H9 (cell line): ENCODE measurements around the gene HCAR1. TPM values are rescaled to one million over a fixed set of nuclear protein-coding genes. Genes with fewer than 3 reads are reported as not detected.

Experiments used
- DNase-seq: peaks from one replicate; pipeline ENCODE4 v3.0.0-alpha.2; 2017
- H2AFZ ChIP-seq: one replicate; pipeline ENCODE4 v1.6.1; 2013; ENCODE audit warnings: mild to moderate bottlenecking, low read length, control low read depth, moderate library complexity
- H2AK5ac ChIP-seq: 2 replicates; pipeline ENCODE4 v1.6.1; 2013; ENCODE audit warnings: low read length, control low read depth, mixed read lengths; ENCODE audit not compliant: insufficient read length
- H2BK120ac ChIP-seq: one replicate; pipeline ENCODE4 v1.6.1; 2013; ENCODE audit warnings: low read depth, mild to moderate bottlenecking, low read length, control low read depth, inconsistent platforms; ENCODE audit not compliant: poor library complexity, severe bottlenecking
- H2BK12ac ChIP-seq: 2 replicates; pipeline ENCODE4 v1.6.1; 2013; ENCODE audit warnings: low read length, control low read depth, mixed read lengths, low read depth; ENCODE audit not compliant: insufficient read length
- H2BK15ac ChIP-seq: 2 replicates; pipeline ENCODE4 v1.6.1; 2013; ENCODE audit warnings: low read depth, low read length, control low read depth
- H2BK20ac ChIP-seq: one replicate; pipeline ENCODE4 v1.6.1; 2013; ENCODE audit warnings: low read depth, mild to moderate bottlenecking, low read length, control low read depth, inconsistent platforms; ENCODE audit not compliant: poor library complexity, severe bottlenecking
- H2BK5ac ChIP-seq: 2 replicates; pipeline ENCODE4 v1.6.1; 2013; ENCODE audit warnings: low read length, control low read depth, mixed read lengths; ENCODE audit not compliant: insufficient read length
- H3K14ac ChIP-seq: 2 replicates; pipeline ENCODE4 v1.6.1; 2013; ENCODE audit warnings: low read length, control low read depth; ENCODE audit not compliant: insufficient read depth
- H3K18ac ChIP-seq: 2 replicates; pipeline ENCODE4 v1.6.1; 2013; ENCODE audit warnings: low read depth, mild to moderate bottlenecking, mixed read lengths, low read length, control low read depth; ENCODE audit not compliant: insufficient read length
- H3K23ac ChIP-seq: 2 replicates; pipeline ENCODE4 v1.6.1; 2013; ENCODE audit warnings: low read length, control low read depth, mixed read lengths, low read depth; ENCODE audit not compliant: insufficient read length
- H3K23me2 ChIP-seq: 2 replicates; pipeline ENCODE4 v1.6.1; 2013; ENCODE audit warnings: low read depth, mild to moderate bottlenecking, mixed read lengths, low read length, control low read depth; ENCODE audit not compliant: insufficient read length, poor library complexity, severe bottlenecking
- H3K27ac ChIP-seq: 2 replicates; pipeline ENCODE4 v1.5.1; 2013; ENCODE audit warnings: low read length, control low read depth, mixed read lengths, low read depth; ENCODE audit not compliant: insufficient read length
- H3K27me3 ChIP-seq: 2 replicates; pipeline ENCODE4 v1.6.1; 2013; ENCODE audit warnings: low read length, control low read depth, inconsistent platforms; ENCODE audit not compliant: insufficient read depth
- H3K4ac ChIP-seq: 2 replicates; pipeline ENCODE4 v1.6.1; 2013; ENCODE audit warnings: low read depth, mild to moderate bottlenecking, control low read depth, inconsistent platforms, low read length, moderate library complexity
- H3K4me1 ChIP-seq: 2 replicates; pipeline ENCODE4 v1.6.1; 2013; ENCODE audit warnings: low read length, control low read depth, inconsistent platforms; ENCODE audit not compliant: insufficient read depth
- H3K4me2 ChIP-seq: 2 replicates; pipeline ENCODE4 v1.6.1; 2013; ENCODE audit warnings: low read length, control low read depth, mixed read lengths; ENCODE audit not compliant: insufficient read length, insufficient read depth
- H3K56ac ChIP-seq: 2 replicates; pipeline ENCODE4 v1.6.1; 2013; ENCODE audit warnings: low read depth, mild to moderate bottlenecking, mixed read lengths, low read length, control low read depth; ENCODE audit not compliant: insufficient read length
- H3K79me1 ChIP-seq: 2 replicates; pipeline ENCODE4 v1.6.1; 2013; ENCODE audit warnings: low read depth, mild to moderate bottlenecking, moderate library complexity, low read length, control low read depth, inconsistent platforms; ENCODE audit not compliant: insufficient read depth, poor library complexity, severe bottlenecking
- H3K79me2 ChIP-seq: 2 replicates; pipeline ENCODE4 v1.6.1; 2013; ENCODE audit warnings: low read length, control low read depth, inconsistent platforms; ENCODE audit not compliant: insufficient read depth
- H3K9ac ChIP-seq: 2 replicates; pipeline ENCODE4 v1.6.1; 2013; ENCODE audit warnings: low read length, control low read depth, mixed read lengths; ENCODE audit not compliant: insufficient read length; ENCODE audit errors: extremely low read depth
- H3K9me3 ChIP-seq: one replicate; pipeline ENCODE4 v1.6.1; 2013; ENCODE audit warnings: low read depth, low read length, inconsistent platforms; ENCODE audit not compliant: control insufficient read depth
- H3T11ph ChIP-seq: one replicate; pipeline ENCODE4 v1.6.1; 2013; ENCODE audit warnings: mild to moderate bottlenecking, low read length, control low read depth, inconsistent platforms
- H4K20me1 ChIP-seq: one replicate; pipeline ENCODE4 v1.6.1; 2013; ENCODE audit not compliant: control insufficient read depth, insufficient read length, insufficient read depth
- H4K5ac ChIP-seq: 2 replicates; pipeline ENCODE4 v1.6.1; 2013; ENCODE audit warnings: low read depth, mild to moderate bottlenecking, mixed read lengths, low read length, control low read depth; ENCODE audit not compliant: insufficient read length
- H4K8ac ChIP-seq: replicated peaks from 2 replicates; pipeline ENCODE4 v1.6.1; 2013; ENCODE audit warnings: low read length, control low read depth, mixed read lengths, low read depth; ENCODE audit not compliant: insufficient read length
- H4K91ac ChIP-seq: 2 replicates; pipeline ENCODE4 v1.6.1; 2013; ENCODE audit warnings: low read depth, mild to moderate bottlenecking, moderate library complexity, mixed read lengths, low read length, control low read depth; ENCODE audit not compliant: insufficient read length
- H3K27ac Mint-ChIP-seq, 3 experiments: 2 replicates in 2 of 3; 3 replicates in 1 of 3; pipeline ENCODE4 v1.8.0; 2020 to 2021; ENCODE audit warnings: mixed read lengths in 3 of 3, mild to moderate bottlenecking in 1 of 3, moderate library complexity in 1 of 3
- H3K27me3 Mint-ChIP-seq: 2 replicates; pipeline ENCODE4 v1.8.0; 2021; ENCODE audit warnings: low read depth, mild to moderate bottlenecking, moderate library complexity, mixed read lengths
- H3K36me3 Mint-ChIP-seq, 3 experiments: 2 replicates in 2 of 3; 3 replicates in 1 of 3; pipeline ENCODE4 v1.8.0; 2020 to 2021; ENCODE audit warnings: low read depth in 3 of 3, mixed read lengths in 3 of 3; ENCODE audit not compliant: insufficient read depth in 1 of 3
- H3K4me1 Mint-ChIP-seq, 2 experiments: 2 replicates each; pipeline ENCODE4 v1.8.0; 2020; ENCODE audit warnings: mixed read lengths in 2 of 2
- H3K4me3 Mint-ChIP-seq, 2 experiments: 2 replicates in 1 of 2; 3 replicates in 1 of 2; pipeline ENCODE4 v1.8.0; 2020 to 2021; ENCODE audit warnings: mild to moderate bottlenecking in 2 of 2, mixed read lengths in 2 of 2, moderate library complexity in 1 of 2
- H3K9me3 Mint-ChIP-seq, 2 experiments: 2 replicates in 1 of 2; 3 replicates in 1 of 2; pipeline ENCODE4 v1.8.0; 2020; ENCODE audit warnings: mild to moderate bottlenecking in 2 of 2, mixed read lengths in 2 of 2, moderate library complexity in 1 of 2
- WGBS: extraction: QIAGEN DNeasy Blood & Tissue Kit; methylation state at CpG from one replicate; pipeline ENCODE4 v1.1.7; 2013; ENCODE audit warnings: missing lambda C conversion rate, low lambda C conversion rate, mixed read lengths; ENCODE audit not compliant: insufficient read length; ENCODE audit errors: extremely low coverage; 5-methylcytosine and 5-hydroxymethylcytosine counted together
- total RNA-seq: library from RNA; stranded (reverse); gene quantifications from 2 replicates; pipeline ENCODE4 v1.2.1, GENCODE V29; 2021
- TF ChIP-seq, protein P1 (sequence below): fragments of 200-600 bp; sonication (generic); conservative IDR thresholded peaks from 3 replicates; pipeline ENCODE4 v1.8.0; 2021; ENCODE audit warnings: antibody characterized with exemption, mild to moderate bottlenecking

HCAR1 gene
- total RNA-seq, 1 experiment from 2014 or later, result 0.07 TPM

DNA sequence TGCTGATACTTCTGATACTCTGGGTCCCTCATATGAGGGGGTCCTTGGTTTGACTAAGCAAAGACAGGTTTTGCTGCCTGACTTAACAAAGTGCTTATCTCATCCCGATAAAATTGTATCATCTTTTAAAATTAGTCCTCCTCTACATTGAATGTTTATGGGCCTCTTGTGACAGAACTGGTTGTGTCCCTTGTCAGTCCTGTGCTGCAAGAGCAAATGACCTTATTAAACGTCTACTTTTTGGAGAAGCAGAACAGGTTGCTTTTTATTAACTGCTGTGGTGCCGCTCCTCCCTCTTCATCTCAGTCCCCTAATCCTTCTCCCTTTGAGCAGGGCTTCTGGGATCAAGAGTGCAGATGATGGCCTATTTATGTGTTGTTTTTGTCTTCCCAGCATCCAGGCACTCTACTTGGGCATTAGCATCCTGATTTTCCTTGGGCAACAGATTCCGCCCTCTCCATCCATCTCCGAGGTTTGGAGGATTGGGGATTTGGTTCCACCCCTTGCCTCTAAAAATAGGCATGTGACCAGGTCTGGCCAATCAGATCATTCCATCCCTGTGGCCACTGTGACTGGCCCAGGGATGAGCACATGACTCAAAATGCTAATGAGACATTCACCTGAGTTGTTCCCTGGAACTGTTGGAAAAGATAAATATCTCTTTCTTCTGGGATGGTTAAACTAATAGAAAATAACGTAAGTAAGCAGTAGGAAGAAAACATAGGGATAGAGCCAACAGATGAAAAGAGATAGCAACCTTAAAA is 19.1 kb upstream of the HCAR1 start:
- Histone ChIP-seq H4K20me1 (no peaks in the 10 kb centered on the region), H3K9me3 (no peaks in the 10 kb centered on the region), H4K8ac (no peak overlapping the region), H3K4me1 (no peaks in the 10 kb centered on the region), H2BK20ac (no peak overlapping the region), H3K79me2 (peaks cover 7% of the 10 kb centered on the region; the same call in 1 of the 2 replicates), H2AK5ac (no peak overlapping the region), H3K4me2 (no peak overlapping the region), H3K23me2 (peaks cover 5% of the 10 kb centered on the region), H3K27me3 (no peaks in the 10 kb centered on the region), H2BK5ac (no peak overlapping the region), H3K18ac (no peak overlapping the region), H4K91ac (no peak overlapping the region), H3K79me1 (peaks cover 4% of the 10 kb centered on the region), H2AFZ (no peak overlapping the region), H3T11ph (no peak overlapping the region), H2BK120ac (no peak overlapping the region), H3K56ac (no peak overlapping the region), H3K23ac (no peak overlapping the region), H3K14ac (no peak overlapping the region), H3K4ac (no peak overlapping the region), H3K9ac (no peak overlapping the region), H4K5ac (no peak overlapping the region), H3K27ac (no peak overlapping the region), H2BK15ac (no peak overlapping the region), H2BK12ac (no peak overlapping the region)
- no CpG with 5 or more reads among the region's 6 CpGs for WGBS
- peak overlapping the region; percentile 35 to 56; a peak in 3 of 5 replicates for H3K4me3 Mint-ChIP-seq
- no peaks in the 10 kb centered on the region for H3K27me3 Mint-ChIP-seq
- TF ChIP-seq, protein P1, sequence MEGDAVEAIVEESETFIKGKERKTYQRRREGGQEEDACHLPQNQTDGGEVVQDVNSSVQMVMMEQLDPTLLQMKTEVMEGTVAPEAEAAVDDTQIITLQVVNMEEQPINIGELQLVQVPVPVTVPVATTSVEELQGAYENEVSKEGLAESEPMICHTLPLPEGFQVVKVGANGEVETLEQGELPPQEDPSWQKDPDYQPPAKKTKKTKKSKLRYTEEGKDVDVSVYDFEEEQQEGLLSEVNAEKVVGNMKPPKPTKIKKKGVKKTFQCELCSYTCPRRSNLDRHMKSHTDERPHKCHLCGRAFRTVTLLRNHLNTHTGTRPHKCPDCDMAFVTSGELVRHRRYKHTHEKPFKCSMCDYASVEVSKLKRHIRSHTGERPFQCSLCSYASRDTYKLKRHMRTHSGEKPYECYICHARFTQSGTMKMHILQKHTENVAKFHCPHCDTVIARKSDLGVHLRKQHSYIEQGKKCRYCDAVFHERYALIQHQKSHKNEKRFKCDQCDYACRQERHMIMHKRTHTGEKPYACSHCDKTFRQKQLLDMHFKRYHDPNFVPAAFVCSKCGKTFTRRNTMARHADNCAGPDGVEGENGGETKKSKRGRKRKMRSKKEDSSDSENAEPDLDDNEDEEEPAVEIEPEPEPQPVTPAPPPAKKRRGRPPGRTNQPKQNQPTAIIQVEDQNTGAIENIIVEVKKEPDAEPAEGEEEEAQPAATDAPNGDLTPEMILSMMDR, result no peak
- peaks cover 32 to 34% of the 10 kb centered on the region in 2 experiments for H3K4me1 Mint-ChIP-seq
- DNase-seq, result peak; percentile 82
- H3K9me3 Mint-ChIP-seq, result no peaks in the 10 kb centered on the region; a peak in 1 of 5 replicates
- H3K27ac Mint-ChIP-seq, result peak overlapping the region; percentile 10 to 81 (median 58); a peak in 5 of 7 replicates
- H3K36me3 Mint-ChIP-seq, result peaks cover 8 to 23% (median 17%) of the 10 kb centered on the region in 3 experiments; a peak in 6 of 7 replicates
